AG09319 (cell line): Measurements from ENCODE around the gene ZNF679.
"Not testable (repeated sequence)": the region's sequence is repeated elsewhere in the genome, so short reads cannot be mapped to it uniquely, and the experiment has no call there.

Source experiments
- DNase-seq: peaks from one replicate; pipeline ENCODE4 v3.0.0-alpha.2; 2010; ENCODE audit warnings: low read depth; ENCODE audit errors: extremely low read depth
- TF ChIP-seq, protein P1 (sequence below): IDR thresholded peaks from 2 replicates; pipeline ENCODE4 v1.5.1; 2011; ENCODE audit warnings: low read depth, mild to moderate bottlenecking, inconsistent platforms, low read length, moderate library complexity

The ZNF679 gene

DNA sequence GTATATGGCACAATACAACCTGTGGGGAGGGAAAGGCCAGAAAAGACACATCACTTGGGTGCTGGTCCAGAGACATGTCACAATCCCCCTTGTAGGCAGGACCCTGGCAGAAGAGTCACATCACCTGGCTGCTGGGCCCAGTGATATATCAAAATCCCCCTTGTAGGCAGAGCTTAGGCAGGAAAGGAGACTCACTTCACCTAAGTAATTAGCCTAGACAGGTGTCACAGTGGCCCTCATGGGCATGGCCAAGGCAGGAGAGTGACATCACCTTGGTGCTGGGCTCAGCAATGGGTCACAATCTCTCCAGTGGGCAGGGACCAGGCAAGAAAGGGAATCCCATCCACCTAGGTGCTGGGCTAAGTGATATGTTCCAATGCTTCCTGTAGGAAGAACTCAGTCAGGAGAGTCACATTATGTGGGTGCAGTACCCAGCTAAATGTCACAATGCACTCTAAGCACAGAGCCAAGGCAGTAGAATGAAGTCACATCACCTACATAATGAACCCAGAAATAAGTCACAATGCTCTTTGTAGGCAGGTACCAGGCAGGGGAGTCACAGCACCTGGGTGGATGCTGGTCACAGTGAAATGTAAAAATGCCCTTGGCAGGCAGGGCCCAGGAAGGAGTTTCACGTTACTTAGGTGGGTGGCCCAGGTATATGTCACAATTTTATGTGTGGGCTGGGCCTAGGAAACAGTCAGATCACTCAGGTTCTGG lies 66.6 kb downstream of the ZNF679 start:
- DNase-seq: no peak
- TF ChIP-seq, protein P1, sequence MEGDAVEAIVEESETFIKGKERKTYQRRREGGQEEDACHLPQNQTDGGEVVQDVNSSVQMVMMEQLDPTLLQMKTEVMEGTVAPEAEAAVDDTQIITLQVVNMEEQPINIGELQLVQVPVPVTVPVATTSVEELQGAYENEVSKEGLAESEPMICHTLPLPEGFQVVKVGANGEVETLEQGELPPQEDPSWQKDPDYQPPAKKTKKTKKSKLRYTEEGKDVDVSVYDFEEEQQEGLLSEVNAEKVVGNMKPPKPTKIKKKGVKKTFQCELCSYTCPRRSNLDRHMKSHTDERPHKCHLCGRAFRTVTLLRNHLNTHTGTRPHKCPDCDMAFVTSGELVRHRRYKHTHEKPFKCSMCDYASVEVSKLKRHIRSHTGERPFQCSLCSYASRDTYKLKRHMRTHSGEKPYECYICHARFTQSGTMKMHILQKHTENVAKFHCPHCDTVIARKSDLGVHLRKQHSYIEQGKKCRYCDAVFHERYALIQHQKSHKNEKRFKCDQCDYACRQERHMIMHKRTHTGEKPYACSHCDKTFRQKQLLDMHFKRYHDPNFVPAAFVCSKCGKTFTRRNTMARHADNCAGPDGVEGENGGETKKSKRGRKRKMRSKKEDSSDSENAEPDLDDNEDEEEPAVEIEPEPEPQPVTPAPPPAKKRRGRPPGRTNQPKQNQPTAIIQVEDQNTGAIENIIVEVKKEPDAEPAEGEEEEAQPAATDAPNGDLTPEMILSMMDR: no peak

DNA sequence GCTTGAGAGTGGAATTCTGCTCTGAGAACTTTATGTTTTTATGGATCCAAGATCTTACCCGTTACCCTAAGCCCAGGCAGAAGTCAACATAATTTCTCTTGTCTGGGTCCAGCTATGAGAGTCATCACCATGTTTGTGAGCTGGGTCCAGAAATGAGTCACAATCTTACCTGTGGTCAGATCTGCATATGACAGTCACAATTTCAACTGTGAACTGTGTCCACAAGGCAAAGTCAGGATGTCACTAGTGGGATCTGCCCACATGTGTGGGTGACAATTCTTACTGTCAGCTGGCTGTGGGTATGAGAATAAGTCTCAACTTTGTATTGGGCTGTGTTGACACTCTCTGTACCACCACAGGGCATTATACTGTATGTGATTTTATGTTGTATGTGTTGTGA lies 69.1 kb downstream of the ZNF679 start:
- DNase-seq: not testable (repeated sequence)

- TF ChIP-seq, protein P1: no peak
These were observed 72.5 kb downstream of the ZNF679 start for GRCh38 chr7:64300641-64301405.

GRCh38 chr7:64307254-64308015 lies 79.2 kb downstream of the ZNF679 start:
- DNase-seq: peak; percentile 74
- TF ChIP-seq, protein P1: no peak

More at GRCh38 chr7:64300641-64301405, 72.5 kb downstream of the ZNF679 start:
- DNase-seq: no peak

DNA sequence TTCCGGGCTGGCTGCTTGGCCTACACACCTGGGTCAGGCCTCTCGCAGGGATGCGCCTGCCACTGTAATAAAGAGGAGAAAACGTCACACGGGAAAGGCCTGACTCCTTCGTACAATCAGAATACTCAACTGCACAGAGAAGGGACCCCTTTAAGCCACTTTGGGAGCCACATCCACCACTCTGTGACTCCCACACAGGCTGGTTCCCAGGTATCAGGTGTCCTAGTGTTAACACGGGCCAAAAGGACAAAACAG lies 79.7 kb downstream of the ZNF679 start:
- DNase-seq: no peak
- TF ChIP-seq, protein P1: no peak

- TF ChIP-seq, protein P1: no peak
- no peak for DNase-seq
These were observed 82.2 kb downstream of the ZNF679 start for GRCh38 chr7:64310426-64310825.

DNA sequence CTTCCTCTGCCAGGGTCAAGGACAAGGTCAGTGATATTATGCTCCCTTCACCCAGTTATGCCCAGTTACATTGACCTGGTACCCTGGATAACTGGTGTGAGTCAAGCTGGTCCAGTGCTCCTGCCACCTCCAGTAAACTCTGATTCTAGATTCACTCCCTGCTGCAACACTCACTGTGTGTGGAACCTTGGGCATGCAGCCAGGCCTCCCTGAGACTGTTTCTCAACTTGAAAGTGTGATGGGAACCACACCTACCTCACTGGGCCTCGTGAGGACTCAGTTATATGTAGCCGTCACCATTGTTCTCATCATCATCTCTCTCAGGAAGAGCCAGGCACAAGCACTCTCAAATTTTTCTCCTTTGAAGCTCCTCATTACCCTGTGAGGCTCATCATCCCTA lies 84.6 kb downstream of the ZNF679 start:
- TF ChIP-seq, protein P1: no peak
- no peak for DNase-seq
